NCI-H2196 (cell line): ENCODE measurements around the gene POLR2H.

Experiments
- DNase-seq: peaks from one replicate; lab custom pipeline; 2025; ENCODE audit not compliant: unreplicated experiment; lab: John Stamatoyannopoulos, UW

POLR2H gene

GRCh38 chr3:184352149-184352785 is 9.2 kb upstream of the POLR2H start:
- DNase-seq: peak; percentile 68

- no peak for DNase-seq
Observed at GRCh38 chr3:184352897-184353545, 8.5 kb upstream of the POLR2H start.

GRCh38 chr3:184353546-184353941 is 8.0 kb upstream of the POLR2H start:
- DNase-seq: no peak

DNA sequence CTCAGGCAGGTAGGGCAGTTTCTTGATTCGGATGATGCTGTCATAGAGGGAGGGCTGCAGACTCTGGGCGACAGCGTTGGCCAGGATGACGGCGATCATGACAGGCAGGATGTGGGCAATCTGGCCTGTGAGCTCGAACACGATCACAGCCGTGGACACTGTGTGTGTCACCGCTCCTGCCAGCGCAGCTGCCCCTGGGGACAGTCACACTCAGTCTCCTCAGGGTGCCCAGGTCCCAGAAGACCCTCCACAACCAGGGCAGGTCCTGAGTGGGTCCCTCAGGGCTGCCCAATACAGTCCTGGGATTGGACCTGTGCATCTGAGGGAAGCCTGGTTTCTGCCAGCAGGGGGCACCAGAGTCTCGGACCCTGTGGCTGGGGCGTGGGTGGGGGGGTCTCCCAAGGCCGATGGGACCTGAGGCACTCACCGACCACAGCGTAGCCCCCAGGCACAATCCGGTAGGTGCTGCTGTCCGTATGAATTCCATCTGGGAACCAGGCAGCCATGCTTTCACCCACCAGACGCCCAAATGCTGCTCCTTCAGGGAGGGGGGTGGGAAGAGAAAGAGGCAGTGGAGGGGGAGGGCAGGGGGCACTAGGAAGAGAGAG is 7.3 kb upstream of the POLR2H start:
- DNase-seq: peak; percentile 80

GRCh38 chr3:184354754-184355153 is 6.8 kb upstream of the POLR2H start:
- no peak for DNase-seq

GRCh38 chr3:184355261-184356040 is 6.1 kb upstream of the POLR2H start:
- DNase-seq: no peak

- DNase-seq: no peak
Observed at GRCh38 chr3:184357248-184358123, 4.0 kb upstream of the POLR2H start.

- DNase-seq: no peak
Observed at GRCh38 chr3:184358124-184358767, 3.3 kb upstream of the POLR2H start.

DNA sequence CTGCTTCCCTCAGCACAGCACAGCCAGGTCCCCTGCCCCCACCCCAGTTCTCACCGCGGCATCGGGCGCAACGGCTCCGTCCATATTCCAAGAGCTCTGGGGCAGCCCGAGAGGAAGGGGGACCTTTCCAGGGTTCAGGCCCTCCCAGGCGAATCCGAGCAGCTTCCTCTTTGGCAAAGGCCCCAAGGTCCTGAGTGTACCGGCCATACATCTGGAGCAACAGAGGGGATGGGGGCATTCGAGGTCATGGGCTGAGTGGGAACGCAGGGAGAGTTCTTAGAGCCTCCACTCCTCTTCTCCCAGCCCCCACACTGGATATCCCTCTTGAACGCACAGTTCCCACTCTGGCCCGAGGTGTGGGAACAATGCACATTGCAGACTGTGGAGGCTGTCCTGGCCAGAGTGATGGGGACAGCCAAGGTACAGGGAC is 2.6 kb upstream of the POLR2H start:
- DNase-seq: no peak

- no peak for DNase-seq
Observed at GRCh38 chr3:184359610-184360009, 1.9 kb upstream of the POLR2H start.

DNA sequence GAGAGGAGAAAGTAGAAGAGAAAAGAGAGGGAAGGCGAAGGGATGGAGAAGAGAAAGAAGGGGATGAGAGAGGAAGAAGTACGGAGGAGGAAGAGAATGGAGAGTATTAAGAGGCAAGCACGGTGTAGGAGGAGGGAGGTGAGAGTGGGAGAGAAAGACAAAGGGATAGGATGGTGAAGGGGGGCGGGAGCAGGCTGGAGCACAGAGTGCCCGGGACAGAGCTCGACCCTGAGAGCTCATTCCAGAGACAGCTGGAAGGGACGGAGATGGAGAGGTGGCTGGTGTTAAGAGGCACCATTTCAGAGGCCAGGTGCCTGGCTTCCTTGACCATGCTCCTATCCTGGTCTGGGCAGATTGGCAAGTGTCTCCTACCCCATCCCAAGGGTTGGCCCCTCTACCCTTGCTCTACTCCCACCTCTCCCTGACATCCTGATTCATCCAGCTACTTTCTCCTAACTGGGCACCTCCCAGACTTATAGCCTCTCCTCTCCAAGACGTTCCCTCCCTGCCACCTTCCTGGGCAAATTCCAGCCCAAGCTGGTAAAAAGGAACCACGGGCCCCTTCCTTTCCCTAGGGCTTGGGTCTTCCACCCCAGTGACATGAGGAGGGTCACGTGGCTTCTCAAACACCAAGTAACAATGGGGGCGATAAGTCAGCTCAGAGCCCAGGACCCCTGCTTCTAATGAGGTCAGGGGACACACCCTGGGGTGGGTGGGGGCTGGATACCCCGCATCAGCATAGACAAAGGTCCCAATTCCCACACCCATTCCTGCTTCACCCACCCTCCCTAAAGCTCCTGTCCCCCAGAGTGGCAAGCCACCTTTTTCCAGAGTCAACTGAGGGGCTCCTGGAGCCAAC is 1.2 kb upstream of the POLR2H start:
- DNase-seq: no peak

DNA sequence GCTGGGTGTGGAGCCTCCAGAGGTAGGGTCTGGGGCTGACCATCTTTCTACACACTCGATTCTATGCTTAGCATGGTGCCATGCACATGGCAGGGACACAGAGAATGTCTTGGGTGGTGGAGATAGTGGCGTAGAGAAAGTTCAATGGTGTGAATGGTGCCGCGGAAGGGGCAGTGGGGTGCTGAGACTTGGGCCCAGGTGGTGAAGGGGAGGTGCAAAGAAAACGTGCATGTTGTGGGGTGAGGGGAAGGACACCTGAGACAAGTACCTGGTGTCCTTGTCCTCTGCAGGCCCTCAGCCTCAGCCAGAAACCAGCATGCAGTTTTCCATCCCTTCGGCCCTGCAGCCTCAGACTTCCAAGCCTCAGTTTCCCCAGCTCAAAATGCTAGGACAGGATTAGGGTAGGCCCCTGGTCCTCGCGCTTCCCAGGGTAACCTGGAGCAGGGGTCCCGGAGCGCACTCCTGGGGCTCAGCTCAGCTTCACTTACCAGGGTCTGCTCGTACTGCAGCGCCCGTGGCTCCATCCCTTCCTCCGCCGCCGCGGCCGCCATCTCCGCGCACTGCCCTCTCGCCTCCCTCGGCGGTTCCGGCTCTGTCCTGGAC is 480 bp upstream of the POLR2H start:
- no peak for DNase-seq

GRCh38 chr3:184361932-184362667 is 590 bp downstream of the POLR2H start:
- peak; percentile 97 for DNase-seq

DNA sequence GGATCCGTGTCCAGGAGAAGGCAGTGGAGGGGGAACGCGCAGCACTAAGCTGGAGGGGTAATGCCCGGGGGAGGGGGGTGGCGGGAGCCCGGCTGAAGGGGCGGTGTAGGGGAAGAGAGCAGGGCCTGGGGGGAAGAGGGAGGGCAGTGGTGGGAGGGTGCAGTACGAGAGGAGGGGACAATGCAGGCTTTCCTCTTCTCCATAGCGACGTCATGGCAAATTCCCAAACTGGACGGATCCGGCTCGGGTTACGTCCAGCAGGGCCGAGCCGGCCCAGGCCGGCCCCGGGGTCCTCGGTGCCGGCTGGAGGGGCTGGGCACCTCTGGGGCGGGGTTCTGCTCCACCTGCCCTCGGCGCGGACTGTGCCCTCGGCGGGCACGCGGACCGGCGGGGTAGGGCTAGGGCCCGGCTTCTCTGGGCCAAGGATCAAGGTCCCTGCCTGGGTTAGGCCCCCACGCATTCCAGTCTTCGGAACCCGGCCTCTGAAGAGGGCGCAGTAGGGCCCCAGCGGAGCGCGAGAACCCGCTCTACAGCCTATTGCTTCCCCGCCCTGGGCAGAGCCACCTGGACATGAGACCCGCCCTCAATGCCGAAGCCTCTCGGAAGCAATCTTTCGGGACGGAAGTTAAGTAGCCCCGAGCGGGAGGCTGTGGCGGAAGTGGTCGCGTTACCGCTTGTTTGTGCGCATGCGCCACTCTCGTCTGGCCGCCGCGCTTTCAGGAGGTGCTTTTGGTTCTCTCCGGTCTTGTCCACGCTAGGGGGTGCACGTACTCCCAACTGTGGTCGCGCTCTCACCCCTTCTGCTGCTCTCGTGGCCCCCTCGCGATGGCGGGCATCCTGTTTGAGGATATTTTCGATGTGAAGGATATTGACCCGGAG is 1.4 kb downstream of the POLR2H start:
- DNase-seq: peak; percentile 100

DNA sequence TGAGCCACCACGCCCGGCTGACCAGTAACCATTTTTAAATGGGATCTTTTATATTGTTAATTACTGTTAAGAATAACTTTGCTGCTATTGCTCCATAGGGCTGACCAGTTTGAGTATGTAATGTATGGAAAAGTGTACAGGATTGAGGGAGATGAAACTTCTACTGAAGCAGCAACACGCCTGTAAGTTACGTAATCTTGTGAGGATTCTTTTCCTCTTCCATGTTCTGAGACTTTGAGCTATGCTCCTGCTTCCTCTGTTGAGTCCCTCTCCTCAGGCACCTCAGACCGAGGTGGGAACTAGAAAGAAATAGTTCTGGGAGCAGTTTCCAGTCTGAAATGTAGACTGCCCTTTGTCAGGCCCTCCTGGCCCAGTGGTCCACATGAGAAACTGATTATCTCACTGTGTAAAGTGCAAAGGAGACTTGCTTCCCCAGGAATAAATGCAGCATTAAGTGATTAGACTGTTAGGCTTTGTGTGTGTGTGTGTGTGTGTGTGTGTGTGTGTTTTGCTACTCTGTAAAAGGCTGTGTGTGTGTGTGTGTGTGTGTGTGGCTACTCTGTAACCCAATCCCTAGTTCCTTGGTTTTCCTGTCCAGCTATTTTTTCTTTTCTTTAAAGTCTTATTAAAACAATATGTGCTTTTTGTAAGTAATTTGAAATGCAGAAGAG is 5.2 kb downstream of the POLR2H start:
- DNase-seq: peak; percentile 57

- no peak for DNase-seq
Observed at GRCh38 chr3:184368116-184368515, 6.6 kb downstream of the POLR2H start.
